HG02870 (cell line): ENCODE results near the gene HERC5.
"Not testable (repeated sequence)": the region's sequence is repeated elsewhere in the genome, so short reads cannot be mapped to it uniquely, and the experiment has no call there.

ENCODE experiments used
- ATAC-seq: cut with Tn5 transposase; IDR thresholded peaks from one replicate; pipeline ENCODE4 v1.9.1; 2021; ENCODE audit warnings: mild to moderate bottlenecking, moderate library complexity; ENCODE audit not compliant: unreplicated experiment

HERC5 gene

GRCh38 chr4:88447371-88448095, 9.4 kb upstream of the HERC5 start:
- ATAC-seq = no peak

GRCh38 chr4:88448211-88448765, 8.6 kb upstream of the HERC5 start:
- ATAC-seq = not testable (repeated sequence)

GRCh38 chr4:88448889-88449288, 8.0 kb upstream of the HERC5 start:
- ATAC-seq = no peak

GRCh38 chr4:88449290-88449689, 7.6 kb upstream of the HERC5 start:
- no peak for ATAC-seq

- ATAC-seq = no peak
These were observed 5.7 kb upstream of the HERC5 start for GRCh38 chr4:88451205-88451604.

- no peak for ATAC-seq
These were observed 4.0 kb upstream of the HERC5 start for GRCh38 chr4:88452912-88453311.

GRCh38 chr4:88457307-88458103, 586 bp downstream of the HERC5 start:
- ATAC-seq = peak; percentile 33

GRCh38 chr4:88458104-88458740, 1.3 kb downstream of the HERC5 start:
- no peak for ATAC-seq

GRCh38 chr4:88465653-88466192, 8.8 kb downstream of the HERC5 start:
- no peak for ATAC-seq

- no peak for ATAC-seq
These were observed 10.5 kb downstream of the HERC5 start for GRCh38 chr4:88467392-88467791.

GRCh38 chr4:88477229-88477860, 20.4 kb downstream of the HERC5 start:
- no peak for ATAC-seq

- ATAC-seq = no peak
These were observed 21.3 kb downstream of the HERC5 start for GRCh38 chr4:88478247-88478646.

- ATAC-seq = no peak
These were observed 24.6 kb downstream of the HERC5 start for GRCh38 chr4:88481537-88481936.

GRCh38 chr4:88489100-88489761, 32.3 kb downstream of the HERC5 start:
- no peak for ATAC-seq

- ATAC-seq = no peak
These were observed 41.0 kb downstream of the HERC5 start for GRCh38 chr4:88497859-88498409.

GRCh38 chr4:88503344-88503743, 46.4 kb downstream of the HERC5 start:
- ATAC-seq = no peak

GRCh38 chr4:88511236-88511635, 54.3 kb downstream of the HERC5 start:
- no peak for ATAC-seq

- ATAC-seq = no peak
These were observed 57.9 kb downstream of the HERC5 start for GRCh38 chr4:88514557-88515511.

GRCh38 chr4:88516746-88517145, 59.8 kb downstream of the HERC5 start:
- no peak for ATAC-seq
